HG03135 (cell line): Measurements from ENCODE around the gene RAB3IL1.

ENCODE experiments used
- ATAC-seq: cut with Tn5 transposase; IDR thresholded peaks from one replicate; pipeline ENCODE4 v1.9.1; 2021; ENCODE audit warnings: mild to moderate bottlenecking, moderate library complexity; ENCODE audit not compliant: unreplicated experiment

RAB3IL1 gene

DNA sequence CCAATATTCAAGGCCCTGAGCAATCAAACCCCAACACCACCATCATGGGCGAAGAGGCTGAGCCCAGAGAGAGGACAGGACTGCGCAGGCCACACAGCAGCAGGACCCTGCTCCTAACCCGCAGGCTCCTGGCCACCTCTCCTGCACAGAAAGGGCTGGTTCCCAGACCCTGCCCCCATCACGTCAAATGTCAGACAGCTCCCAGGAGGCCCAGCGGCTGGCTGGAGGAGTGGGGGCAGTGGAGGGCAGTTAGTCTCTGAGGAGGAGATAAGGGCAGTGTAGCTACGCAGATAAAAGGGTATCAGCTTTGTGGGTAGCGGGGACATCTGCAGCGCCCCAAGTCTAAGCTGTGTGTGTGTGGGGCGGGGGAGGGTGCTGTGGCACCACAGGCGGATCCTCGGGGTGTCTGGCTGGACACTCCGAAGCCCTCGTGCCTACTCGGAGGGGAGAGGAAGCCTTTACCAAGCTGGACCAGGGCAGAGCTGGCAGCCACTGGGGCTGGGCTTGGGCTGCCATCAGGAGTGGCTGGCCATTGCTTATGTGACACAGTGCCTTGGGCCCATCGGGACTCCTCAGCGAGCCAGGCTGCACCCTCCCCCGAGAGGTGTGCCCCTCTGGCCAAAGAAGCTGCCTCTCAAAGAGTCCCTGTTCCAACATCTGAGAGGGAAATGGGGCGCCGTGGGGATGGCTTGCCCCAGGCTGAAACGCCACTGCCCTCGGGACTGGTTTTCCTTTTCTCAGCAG lies 47.5 kb downstream of the RAB3IL1 start:
- no peak for ATAC-seq

DNA sequence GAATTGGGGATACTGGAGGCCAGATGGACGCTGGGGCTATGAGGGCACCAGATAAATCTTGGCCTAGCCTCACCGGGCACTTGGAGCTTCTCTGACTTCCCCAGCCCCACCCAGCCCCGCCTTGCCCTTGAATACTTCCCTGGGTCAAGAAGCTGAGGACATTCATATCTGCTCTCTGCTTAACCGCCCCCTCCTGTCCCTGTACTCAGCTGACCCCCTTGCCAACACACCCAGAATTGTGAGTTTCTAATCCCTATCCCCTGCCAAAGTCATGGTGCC lies 48.0 kb downstream of the RAB3IL1 start:
- ATAC-seq = no peak

DNA sequence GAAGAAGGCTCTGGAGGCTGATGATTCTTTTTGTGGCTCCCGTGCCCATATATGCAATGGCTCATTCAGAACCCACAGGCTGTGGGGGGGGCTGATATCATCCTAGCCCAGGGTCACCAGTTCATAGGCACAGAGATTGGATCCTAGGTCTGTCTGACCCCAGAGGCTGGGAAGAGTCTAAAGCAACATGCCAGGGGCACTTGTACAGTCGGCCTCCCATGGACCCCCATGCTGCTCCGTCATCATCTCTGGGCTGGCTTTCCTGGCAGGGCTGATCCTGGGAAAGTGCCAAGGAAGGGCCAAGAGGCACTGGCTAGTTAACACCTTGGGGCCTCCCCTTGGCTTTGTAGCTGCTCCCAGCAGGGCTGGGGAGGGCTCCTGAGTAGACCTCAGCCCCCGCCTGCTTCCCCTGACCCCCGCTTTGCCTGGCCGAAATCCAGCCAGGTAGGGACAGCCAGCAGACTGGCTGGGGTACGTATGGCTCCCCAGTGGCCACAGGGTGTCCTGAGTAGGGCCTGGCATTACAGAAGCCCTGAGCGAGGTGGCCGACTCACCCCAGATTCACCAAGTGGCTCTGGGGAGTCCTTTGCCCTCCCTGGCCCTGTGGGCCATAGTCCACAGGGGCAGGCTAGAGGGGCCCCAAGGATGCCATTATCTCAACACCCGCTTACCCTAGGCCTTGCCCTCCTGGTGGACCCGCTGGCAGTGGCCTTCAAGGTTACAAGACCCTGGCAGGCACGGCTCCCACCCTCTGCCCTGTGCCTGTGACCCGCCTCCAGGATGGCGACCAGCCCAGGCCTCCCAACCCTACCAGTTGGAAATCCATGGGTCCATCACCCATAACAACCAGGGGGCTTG lies 48.6 kb downstream of the RAB3IL1 start:
- no peak for ATAC-seq

DNA sequence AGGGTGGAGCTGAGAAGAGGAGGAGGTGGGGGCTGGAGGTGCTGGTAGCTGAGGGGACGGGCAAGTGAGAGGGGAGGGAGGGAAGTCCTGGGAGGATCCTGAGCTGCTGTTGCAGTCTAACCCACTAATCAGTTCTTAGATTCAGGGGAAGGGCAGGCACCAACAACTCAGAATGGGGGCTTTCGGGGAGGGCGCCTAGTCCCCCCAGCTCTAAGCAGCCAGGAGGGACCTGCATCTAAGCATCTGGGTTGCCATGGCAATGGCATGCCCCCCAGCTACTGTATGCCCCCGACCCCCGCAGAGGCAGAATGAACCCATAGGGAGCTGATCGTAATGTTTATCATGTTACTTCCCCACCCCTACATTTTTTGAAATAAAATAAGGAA lies 50.4 kb downstream of the RAB3IL1 start:
- no peak for ATAC-seq

DNA sequence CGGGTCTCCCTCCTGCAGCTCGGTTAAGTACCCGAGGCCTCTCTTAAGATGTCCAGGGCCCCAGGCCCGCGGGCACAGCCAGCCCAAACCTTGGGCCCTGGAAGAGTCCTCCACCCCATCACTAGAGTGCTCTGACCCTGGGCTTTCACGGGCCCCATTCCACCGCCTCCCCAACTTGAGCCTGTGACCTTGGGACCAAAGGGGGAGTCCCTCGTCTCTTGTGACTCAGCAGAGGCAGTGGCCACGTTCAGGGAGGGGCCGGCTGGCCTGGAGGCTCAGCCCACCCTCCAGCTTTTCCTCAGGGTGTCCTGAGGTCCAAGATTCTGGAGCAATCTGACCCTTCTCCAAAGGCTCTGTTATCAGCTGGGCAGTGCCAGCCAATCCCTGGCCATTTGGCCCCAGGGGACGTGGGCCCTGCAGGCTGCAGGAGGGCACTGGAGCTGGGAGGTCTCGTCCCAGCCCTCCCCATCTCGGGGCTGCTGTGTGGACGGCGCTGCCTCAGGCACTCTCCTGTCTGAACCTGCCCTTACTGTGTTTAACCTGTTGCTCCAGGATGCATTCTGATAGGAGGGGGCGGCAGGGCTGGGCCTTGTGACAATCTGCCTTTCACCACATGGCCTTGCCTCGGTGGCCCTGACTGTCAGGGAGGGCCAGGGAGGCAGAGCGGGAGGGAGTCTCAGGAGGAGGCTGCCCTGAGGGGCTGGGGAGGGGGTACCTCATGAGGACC lies 51.0 kb downstream of the RAB3IL1 start:
- ATAC-seq = no peak

DNA sequence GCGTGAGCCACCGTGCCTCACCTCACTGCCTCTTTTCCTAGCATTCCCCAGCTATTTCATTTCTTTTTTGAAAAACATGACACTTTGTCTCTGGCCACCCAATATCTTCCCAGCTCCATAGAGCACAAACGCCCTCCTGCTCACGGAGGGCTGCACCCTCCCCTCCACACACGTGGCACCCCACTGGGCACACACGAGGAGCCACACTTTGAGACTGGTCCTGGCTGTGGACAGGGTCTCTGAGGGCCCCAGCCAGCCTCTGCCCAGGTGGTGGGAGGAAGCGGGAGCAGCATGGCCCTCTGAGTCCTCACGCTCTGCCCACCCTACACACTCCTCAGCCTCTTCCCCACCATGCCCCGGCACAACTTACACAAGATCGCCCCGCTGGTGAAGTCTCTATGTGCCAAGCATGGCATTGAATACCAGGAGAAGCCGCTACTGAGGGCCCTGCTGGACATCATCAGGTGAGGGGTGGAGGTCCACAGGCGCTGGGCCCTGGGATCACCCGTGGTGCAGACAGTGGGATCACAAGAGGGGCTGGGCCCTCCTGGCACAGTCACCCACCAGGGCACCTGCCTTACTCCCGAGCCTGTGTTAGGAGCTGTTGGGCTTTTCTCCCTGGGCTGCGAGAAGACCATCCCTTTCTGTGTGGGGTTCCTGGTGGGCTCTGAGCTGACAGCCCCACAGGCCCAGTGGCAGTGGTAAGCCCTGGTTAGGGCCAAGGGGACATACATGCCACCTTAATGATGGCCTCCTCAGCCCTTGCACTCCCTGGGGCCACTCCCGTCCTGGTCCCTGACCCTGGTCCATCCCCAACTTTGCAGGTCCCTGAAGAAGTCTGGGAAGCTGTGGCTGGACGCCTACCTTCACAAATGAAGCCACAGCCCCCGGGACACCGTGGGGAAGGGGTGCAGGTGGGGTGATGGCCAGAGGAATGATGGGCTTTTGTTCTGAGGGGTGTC lies 52.3 kb downstream of the RAB3IL1 start:
- no peak for ATAC-seq

DNA sequence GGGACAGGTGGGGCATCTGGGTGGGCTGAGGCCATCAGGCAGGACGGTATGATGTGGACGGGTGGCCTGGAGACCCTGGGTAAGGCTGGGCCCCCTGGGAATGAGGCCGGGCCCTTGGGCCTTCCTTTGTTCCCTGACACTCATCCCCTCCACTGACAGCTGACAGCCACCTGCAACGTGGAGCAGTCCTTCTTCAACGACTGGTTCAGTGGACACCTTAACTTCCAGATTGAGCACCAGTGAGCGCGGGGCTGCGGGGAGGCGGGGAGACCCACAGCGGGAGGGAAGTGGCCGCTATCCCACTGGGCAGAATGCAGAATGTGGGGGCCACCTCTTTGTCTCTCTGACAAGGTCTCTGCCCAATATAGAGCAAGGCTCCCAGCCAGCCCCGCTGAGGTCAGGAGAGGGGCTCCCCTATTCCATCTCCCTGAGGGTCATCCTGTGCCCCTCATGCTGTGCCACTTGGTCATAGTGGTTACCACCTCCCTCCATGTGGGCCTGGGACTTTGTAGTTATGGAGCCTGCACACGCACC lies 53.8 kb downstream of the RAB3IL1 start:
- ATAC-seq = no peak

DNA sequence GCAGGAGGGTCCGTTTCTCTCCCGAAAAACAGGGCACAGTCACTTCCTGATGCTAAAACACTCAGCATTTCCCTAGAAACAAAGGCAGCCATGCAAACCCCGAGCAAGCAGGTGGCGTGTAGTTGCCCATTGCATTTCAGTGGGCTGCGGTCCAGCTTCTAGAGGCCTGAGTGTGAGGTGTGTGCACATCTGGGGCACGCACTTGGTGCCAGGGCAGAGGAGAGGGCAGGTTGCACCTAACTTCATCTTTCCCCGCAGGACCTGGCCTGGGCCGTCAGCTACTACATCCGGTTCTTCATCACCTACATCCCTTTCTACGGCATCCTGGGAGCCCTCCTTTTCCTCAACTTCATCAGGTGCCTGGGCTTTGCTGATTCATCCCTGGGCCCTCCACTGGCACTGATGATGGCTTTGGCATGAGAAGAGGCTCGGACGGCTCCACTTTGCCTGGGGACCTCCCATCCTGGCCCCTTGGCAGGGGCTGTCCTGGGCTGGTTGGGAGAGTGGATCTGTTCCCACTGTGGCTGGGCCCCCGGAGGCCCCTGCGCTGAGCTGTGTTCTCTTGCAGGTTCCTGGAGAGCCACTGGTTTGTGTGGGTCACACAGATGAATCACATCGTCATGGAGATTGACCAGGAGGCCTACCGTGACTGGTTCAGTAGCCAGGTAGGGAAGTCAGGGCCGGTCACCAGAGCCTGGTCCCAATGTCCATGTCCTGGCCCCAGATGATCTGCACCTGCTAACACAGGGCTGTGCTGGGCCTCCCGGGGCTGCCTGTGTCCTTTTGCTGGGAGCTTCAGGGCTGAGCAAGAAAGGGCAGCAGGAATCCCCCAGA lies 54.4 kb downstream of the RAB3IL1 start:
- no peak for ATAC-seq

DNA sequence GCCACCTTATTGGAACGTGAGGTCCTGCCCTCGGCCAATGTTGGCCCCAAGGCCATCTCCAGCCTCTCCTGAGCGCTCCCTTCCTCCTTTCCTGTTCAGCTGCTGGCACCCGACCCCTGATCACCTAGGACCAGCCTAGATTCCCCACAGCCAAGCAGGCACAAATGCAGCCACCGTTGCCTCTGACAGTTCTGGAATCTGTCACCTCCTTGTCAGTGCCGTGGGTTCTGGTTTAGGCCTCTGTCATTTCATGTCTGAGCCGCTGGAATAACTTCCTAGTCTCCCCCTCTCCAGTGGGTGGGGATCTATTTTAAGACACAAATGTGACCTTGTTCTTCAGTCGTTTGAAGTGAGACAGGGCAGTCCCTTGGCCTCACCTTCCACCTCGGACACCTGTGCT lies 55.7 kb downstream of the RAB3IL1 start:
- ATAC-seq = no peak

DNA sequence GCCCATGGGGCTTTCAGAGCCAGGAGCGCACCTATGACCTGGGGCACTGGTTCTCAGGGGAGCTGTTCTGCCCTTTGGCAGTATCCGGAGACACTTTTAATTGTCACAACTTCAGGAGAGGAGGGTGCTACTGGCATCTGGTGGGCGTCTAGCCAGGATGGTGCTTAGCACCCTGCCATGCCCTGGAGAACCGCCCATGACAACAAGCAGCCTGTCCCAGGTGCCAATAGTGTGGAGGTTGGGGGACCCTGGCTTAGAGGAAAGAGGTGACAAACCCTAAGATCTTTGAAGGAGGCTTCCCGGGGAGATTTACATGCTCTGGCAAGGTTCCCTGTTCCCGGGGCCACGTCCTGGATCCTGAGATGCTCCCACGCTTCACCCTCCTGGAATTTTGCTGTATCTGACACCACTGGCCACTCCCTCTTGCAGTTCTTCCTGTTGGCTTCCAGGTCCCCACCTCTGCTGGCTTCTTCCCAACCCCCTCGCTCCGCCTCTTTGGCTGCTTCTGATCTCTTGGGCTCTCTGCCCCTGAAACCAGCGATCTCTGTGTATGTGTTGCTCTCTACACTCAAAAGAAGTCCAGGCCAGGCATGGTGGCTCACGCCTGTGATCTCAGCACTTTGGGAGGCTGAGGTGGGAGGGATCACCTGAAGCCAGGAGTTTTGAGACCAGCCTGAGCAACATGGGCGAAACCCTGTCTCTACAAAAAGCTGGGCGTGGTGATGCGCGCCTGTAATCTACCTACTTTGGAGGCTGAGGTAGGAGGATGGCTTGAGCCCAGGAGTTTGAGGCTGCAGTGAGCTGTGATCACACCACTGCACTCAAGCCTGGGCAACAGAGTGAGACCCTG lies 57.1 kb downstream of the RAB3IL1 start:
- ATAC-seq = no peak

DNA sequence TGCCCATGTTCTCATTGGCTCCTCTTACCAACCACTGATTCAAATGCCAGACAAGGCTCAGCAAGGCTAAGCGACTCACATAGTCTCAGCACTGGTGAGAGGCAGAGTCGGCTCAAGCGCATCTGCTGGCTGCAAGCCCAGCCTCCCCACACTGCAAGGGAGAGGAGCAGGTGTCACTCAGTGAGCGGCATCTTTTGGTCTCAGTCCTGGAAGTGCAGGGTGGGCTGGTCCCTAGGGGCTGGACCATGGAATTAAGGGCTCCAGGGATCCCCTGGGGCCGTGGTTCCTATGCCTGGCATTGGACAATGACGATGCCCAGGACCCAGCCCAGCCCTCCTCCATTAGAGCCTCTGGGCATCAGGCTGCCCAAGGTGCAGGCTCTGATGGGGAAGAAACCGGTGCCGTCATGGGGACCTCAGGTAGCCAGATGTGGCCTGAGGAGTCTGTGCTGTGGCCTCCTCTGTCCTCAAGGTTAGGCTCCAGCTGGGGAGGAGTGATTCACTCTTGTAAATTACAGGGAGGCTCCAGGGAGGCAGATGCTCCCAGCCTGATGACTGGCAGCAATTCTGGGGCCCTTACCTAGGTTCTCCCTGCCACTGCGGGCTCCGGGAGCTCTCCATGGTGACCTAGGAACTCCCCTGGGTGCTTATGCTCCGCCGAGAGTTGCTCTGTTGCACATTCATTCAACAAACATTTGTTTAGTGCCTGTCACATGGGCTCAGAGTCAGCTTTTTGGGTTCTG lies 61.3 kb downstream of the RAB3IL1 start:
- no peak for ATAC-seq

DNA sequence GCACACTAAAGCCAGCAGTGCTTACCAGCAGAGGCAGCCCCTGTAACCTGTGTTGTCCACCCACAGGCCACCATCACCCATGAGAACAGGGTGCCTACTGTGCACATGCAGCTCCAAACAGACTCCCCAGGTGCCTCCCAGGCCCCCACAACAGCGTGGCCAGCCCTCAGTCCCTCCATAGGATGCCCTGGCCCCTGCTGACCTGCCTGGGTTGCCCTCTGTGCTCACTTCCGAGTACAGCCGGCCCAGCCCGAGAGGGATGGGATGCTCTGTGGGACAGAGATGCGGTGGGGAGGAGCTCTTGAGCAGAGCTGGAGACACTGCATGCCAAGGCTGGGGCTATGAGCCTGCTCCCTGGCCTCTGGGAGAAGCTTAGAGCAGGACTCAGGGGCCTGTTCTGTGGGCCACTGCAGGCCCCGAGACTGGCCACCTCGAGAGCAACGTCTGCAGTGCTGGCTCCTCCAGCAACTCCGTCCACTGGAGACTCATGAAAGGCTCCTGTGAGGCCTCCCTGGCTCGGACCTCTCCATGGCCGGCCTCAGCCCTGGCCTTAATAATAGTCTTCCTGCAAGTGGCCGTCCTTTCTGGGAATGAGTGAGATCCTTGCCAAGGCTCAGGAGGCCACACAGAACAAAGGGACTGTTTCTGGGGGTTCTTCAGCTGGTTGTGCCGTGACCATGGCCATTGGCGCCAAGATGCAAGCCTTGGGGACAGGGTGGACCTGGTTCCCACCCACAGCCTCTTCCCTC lies 62.2 kb downstream of the RAB3IL1 start:
- ATAC-seq = no peak

DNA sequence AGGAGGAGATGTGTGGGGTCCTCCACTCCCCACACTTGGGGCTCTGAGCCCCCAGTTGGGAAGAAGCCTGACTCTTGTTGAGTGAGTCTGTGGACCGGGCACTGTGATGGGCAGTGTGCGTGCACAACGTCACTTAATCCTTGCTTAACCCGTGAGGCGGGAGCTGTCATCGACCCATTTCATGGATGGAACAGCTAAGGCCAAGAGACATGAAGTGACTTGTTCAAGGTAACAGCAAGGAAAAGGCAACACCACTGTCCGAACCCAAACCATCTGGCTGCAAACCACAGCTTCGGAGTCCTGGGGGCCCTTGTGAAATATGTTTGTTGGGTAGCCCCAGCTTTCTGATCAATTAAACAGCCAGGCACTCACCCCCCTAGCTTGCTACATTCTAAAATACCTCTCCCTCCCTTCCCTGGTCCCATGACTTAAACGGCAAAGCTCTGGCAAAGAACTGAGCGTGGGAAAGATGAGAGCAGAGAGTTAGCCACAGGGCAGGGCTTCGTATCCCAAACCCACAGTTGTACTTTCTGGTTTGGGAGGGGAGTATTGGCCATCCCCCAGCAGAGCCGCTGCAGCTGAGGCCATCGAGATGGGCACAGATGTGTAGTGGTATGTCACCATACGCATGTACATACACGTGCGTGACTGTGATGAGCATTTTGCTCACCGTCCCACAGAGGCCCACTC lies 63.0 kb downstream of the RAB3IL1 start:
- no peak for ATAC-seq

DNA sequence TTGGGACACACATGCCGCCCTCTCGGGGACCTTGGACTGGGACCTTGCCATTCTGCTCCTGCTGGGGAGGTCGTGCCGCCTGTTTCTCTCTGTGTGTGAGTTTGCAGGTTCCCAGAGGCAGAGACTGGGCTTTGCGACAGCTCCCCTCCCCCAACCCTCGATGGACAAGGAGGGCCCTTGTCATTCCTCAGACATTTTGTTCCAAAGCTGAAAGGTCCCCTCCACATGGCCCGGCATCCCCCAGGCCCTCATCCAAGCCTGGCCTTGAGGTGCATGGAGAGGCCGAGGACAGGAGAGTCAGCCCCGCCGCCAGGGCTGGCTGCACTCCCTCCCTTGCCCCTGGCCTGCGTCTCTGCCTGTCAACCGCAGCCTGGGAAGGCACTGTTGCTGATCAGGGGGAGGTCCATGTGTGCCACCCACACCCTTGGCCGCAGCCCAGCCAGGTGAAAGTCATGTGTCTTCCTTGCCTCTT lies 63.6 kb downstream of the RAB3IL1 start:
- ATAC-seq = no peak

DNA sequence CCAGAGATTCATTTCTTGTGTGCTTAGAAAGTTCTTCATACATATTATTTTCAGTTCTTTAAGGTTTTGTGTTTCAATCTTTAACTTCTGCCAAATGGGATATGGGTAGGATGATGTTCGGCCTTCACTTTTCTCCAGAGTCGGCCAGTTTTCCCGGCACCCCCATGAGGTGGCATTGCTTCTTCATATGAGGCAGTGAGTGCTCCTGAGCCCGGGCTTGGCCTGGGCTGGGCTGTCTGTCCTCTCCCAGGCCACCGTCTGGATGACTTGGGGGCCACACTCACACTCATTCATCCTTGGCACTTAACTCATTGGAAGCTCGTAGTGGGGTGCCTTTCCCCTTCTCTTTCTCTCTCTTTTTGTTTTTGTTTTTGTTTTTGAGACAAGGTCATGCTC lies 65.5 kb downstream of the RAB3IL1 start:
- no peak for ATAC-seq

DNA sequence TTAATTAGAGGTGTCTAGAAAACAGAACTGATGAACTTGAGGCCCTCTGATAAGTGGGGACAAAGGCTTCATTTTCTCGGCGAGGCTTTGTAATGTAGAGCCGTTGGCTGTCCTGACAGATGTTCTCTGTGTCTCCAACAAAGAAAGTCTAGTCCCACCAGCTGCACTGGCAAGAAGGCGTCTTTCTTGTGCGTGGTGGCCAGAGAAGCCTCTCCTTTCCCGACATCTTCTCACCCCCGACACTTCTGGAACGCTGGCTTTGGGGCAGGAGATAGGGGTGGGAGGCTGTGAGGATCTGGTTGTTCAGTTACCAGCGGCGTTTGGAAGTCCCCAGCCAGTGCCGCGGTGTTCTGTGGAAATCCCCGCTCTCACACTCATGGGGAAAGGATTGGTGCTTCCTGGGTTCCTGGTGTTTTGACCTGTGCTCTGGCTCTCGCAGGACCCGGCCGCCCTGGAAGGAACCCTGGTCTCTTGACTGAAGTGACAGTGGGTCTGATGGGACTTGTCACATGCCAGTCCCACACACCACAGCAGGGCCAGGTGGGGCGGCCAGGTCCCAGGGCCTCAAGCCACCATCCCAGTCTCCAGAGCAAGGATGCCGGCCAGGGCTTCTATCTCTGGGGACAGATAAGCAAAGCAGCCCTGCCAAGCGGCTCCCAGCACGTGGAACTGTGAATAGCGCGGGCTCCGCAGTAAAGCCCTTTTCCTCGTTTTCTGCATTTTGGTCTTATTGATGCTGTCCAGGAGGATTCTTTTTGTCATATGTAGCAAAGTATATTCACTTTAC lies 66.1 kb downstream of the RAB3IL1 start:
- ATAC-seq = no peak
